Activated T-cell treated with anti-CD3 and anti-CD28 coated beads for 48 hours (primary cell): ENCODE data around the gene RAE1.

Experiments used
- DNase-seq: peaks from one replicate; pipeline ENCODE4 v3.0.0-alpha.2; 2020; ENCODE audit warnings: low read depth

RAE1 gene

DNA sequence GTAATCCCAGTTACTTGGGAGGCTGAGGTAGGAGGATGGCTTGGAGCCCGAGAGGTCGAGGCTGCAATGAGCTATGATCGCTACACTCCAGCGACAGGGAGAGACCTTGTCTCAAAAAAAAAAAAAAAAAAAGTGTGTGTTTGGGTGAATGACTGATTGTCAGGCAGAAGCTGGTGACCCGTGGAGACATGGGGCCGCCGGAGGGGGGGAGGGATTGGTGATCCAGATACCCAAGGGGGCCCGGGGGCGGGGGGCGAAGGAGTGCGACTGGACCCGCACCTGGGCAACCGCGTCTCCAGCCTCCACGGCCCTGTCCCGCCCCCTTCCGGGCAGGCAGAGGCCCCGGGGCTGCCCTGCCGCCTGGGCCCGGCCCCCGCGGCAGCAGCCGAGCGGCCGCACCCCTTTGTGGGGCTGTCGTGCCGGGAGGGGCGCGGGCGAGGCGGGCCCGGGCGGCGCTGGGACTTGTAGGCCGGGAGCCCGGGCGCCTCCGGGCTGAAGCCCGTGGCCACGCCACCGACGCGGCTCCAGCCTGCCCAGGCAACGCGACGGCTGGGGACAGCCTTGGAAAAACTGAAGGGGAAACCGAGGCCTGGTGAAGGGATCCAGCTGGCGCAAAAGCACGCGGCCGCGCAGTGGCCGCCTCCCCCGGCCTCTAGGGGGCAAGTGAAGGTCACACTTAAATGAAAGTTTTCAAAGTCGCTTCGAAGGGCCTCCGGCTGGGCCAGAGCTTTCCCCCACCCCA lies 38.1 kb downstream of the RAE1 start:
- DNase-seq: peak; percentile 66

DNA sequence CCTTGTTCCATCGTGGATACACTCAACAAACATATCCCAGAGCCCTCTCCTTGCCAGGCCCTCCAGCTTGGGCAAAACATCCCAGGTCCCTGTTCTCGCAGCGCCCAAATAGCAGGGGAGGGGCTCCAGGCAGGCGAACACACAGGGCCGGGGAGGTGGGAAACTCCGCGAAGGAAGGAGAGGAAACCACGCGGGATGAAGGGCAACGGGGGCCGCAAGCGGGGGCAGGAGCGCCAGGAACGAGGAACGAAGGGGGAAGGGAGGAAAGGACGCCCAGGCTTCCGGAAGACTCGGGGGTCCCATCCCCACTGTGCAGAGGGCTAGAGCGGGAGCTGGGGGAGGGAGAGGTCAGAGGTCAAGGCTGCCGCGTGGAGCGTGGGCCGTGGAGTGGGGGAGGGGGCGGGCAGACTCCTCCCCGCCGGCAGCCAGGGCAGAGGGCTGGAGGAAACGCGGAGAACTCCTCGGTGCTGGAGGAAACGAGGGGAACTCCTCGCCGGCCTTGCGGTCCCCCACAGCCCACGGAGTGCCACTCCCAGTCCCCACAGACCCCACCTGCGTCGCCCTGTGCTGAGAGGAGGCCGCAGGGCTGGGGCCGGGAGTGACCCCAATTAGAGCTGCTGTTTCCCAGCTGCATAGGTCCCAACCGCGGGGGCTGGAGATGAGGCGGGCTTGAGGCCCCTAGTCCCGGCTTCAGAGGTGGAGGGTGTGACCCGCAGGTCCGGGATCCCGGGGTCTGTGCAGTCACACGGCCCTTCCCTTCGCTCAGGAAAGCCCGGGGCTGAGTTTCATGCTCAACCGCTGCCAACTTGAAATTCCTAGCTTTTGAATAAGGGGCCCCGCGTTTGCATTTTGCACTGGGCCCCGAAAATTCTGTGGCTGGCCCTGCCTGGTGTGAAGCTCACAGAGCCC lies 38.9 kb downstream of the RAE1 start:
- DNase-seq: peak; percentile 66

DNA sequence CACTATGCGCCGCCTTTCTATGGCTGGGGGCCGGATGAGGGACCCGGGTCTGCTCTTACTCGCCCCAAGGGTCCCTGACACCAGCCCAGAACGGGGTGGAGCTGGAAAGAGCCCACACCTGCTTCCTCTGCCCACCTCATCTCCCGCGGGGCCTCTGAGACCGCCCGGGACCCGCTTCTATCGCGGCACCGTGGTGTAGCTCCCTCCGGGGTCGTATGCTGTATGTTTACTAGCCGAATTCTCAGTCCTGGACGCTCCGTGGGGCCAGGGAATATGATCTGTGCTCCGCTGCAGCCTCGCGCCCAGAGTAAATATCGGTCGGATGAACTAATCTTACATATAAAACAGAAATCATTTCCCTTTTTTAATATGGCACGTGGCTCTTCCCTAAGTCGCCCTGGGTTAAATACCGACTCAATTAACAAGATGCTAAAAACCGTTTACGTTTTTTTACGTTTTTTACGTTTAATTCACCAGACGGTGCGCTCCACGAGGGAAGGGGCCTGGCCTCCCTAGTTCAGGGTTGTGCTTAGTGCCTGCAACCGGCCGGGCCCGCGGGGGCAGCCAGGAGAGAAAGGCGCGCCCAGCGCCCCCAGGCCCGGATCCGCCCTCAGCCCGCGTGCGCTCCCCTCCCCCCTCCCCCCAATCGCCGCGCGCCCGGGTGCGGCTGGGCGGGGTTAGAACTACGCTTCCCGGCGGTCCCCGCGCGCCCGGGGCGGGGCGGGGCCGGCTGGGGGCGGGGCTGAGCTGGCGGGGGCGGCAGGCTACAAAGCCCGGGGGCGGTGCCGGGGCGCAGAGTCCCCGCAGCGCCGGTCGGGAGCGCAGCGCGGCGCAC lies 39.8 kb downstream of the RAE1 start, which contains the start of gene RBM38:
Gene RBM38, plus strand, starts transcription at position 793 of the 835 bp plus-strand sequence. CDS start 186 bp downstream, outside the sequence.
- peak; percentile 88 for DNase-seq

DNA sequence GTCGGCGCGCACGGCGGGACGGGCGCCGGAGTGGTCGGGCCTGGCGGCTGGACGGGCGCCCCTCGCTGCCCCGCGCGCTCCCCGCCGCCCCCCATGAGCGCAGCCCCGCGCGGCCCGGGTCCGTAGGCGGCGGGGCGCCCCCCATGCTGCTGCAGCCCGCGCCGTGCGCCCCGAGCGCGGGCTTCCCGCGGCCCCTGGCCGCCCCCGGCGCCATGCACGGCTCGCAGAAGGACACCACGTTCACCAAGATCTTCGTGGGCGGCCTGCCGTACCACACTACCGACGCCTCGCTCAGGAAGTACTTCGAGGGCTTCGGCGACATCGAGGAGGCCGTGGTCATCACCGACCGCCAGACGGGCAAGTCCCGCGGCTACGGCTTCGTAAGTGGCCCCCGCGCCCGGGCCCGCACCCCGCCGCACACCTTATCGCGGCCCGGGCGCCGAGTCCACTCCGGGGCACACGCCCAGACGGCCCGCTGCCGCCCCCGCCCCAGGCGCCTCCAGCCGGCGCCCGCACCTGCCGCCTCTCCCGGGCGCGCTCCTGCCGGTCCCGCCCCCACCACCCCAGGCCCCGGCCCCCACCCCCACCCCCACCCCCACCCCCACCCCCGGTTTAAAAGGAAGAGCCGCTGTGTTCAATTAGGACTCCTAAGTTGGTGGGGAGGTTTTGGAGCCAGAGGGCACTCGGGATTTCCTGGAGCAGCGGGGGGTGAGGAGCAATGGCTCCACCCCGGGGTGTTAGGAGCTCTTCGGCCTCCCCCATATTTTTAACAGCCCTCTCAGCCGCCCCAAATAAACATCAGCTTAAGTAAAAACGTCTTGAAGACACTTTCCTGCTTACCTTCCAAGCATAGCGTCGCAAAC lies 40.6 kb downstream of the RAE1 start:
- DNase-seq: no peak

DNA sequence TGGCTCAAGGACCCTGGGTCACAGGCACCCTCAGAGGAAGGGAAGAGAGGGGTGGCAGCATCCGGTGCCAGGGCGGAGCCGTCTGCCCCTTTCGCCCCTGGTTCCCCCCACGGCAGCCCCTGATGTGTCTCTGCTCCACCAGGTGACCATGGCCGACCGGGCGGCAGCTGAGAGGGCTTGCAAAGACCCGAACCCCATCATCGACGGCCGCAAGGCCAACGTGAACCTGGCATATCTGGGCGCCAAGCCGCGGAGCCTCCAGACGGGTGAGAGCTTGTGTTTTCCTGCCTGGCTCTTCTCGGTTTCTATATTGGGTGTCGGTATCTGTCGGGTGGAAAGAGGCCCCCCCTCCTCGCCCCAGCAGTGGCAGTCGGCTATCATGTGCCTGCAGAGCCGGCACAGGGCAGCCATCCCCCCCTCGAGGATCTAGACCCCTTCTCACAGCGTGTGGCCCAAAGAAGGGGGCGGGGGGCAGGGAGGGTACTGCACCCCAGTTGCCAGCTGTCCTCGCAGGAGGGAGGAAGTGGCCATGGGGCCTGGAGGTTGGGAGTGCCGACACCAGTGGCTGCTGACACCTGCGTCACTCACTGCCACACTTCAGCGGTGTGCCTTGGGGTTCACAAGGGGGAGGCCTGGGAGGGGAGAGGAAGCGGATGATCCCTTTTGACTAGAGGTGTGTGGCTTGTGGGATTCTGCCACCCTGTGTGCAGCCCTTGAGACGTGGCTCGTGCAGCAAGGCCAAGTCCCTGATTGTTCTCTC lies 41.6 kb downstream of the RAE1 start:
- peak; percentile 65 for DNase-seq

DNA sequence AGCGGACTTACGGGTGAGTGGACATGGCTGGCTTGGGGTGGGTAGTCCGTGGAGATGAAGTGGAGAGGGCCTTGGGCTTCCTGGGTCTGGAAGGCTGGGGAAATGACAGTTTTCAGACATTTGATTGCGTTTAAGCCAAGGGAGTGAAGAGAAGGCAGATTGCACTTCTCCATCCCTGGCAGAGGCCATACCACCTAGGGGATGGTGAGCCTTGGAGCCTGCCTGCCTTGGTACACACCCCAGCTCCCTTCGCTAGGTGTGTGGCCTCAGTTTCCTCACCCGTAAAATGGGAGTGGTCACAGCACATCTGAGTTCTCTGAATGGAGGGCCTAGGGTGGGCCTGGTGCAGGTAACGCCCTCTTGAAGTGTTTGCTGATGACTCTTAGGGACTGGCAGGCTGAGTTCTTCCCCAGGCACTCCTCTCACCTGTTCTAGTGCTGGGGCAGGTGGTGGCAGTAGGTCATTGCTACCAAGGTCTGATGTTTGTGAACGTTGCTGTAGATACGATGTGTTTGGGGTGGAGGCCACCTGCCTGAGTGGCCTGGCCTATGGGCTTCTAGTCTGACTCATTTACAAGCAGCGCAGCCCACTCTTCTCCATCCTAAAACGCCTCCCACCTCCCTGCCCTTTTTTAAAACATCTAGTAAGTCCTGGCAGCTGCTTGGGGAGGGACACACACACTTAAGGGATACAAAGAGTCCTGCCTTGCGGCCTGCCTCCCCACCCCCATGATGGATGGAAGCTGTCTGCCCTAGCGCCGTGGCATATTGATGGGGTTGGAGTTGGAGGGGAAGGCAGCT lies 42.5 kb downstream of the RAE1 start:
- DNase-seq: no peak

DNA sequence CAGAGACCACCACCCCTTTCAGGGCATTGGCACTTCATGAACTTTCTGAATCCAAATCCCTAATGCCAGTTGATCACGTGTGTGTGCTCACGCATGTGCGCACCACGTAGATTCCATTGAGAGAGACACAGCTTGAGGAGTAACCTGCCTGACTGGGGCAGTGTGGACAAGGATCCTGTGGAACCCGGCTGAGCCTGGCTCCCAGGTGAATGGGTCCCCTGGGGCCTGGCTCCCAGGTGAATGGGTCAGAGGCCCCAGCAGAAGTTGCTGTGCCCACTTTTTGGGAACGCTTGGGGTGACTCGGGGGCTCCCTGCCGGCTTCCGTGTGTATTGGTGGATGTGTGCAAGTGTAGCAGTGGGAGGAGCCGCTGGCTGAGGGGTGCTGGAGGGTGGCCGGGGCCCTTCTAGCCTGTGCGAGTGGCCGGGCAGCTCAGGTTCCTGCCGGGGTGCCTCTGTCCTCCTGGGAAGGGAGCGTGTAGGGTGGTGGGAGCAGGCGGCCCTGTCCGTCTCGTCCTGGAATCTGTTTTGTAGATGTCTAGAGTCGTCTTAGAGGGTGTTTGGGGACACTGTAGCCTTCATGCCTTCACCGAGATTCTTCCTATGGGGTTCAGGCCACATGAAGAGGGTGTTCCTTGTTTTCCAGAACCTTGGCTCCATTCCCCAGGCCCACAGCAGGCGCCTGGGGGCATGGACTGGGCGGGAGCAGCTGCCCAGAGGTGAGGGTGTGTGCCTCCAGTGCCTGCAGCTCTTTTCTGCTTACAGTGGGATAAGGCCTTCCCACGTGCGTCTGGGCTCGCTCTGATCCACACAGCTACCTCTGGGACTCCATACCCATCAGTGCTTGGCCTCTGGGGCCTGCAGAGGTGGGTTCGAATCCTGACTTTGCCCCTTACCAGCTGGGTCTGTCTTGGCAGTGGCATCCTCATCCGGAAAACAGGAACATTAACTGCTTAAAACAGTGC lies 43.3 kb downstream of the RAE1 start:
- no peak for DNase-seq

DNA sequence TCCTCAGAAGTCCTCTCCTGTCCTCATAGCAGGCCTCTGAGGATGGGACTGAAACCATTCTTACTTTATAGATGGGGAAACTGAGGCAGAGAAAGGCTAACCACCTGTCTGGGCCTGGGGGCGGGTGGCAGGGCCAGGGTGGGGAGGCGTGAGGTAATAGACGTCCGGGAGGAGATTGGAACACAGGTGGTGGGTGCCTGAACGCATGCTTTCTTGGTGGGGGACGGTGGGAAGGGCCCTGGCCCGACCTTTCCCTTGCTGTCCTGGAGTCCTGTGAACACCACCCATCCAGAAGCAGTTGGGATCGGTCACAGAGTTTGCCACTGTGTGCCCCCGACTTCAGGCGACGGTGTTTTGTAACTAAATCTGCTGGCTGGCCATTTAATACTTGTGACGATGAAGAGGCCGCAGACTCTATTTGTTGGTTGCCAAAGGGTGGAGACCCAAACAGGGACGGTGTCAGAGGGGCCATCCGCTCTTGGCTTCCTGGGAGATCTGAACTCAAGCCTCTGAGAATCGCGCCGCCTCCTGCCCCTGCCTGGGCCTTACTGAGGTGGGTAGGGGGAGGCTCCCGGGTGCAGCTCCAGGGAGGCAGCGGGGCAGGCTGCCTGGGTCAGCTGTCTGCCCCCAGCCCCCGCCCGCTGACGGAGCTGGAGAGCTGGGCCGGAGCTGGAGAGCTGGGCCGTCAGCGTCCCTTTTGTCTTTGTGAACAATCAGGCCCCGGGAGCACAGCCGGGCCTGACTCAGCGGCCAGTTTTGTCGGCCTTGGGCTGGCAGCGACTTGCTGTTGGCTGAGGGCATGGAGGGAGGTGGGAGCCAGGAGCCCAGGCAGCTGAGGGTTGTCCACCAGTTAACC lies 44.3 kb downstream of the RAE1 start:
- DNase-seq: no peak

DNA sequence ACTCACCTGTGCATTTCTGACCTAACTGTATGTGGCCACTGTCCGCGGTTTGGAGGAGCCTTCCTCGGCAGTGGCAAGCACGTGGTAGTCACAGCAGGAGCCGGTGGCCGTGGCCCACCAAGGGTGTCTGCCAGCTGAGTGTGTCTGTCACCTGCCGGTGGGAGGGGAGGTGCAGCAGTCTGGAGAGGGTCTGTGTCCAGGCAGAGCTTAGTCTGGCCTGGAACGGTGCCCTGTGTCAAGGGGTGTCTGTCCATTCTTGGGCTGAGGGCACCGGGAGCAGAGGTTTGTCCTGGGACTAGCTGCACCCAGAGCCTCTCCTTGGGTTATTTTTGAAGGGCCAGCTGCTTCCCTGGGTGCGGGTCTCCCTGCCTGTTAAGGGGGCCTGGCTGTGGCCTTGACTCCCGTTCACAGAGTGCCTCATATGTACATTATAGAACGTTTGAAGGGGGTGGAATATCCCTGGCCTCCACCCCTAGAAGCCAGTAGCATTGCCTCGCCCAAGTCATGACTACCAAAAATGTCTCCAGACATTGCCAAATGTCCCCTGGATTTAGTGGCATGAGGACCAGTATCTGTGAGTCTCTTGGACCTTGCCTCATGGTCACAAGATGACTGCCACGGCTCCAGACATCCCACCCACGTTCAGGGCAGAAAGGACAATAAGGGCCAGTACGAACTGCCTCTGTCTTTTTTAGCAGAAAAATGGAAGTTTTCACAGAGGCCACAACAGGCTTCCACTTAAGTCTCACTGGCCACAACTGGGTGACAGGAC lies 45.3 kb downstream of the RAE1 start:
- no peak for DNase-seq

DNA sequence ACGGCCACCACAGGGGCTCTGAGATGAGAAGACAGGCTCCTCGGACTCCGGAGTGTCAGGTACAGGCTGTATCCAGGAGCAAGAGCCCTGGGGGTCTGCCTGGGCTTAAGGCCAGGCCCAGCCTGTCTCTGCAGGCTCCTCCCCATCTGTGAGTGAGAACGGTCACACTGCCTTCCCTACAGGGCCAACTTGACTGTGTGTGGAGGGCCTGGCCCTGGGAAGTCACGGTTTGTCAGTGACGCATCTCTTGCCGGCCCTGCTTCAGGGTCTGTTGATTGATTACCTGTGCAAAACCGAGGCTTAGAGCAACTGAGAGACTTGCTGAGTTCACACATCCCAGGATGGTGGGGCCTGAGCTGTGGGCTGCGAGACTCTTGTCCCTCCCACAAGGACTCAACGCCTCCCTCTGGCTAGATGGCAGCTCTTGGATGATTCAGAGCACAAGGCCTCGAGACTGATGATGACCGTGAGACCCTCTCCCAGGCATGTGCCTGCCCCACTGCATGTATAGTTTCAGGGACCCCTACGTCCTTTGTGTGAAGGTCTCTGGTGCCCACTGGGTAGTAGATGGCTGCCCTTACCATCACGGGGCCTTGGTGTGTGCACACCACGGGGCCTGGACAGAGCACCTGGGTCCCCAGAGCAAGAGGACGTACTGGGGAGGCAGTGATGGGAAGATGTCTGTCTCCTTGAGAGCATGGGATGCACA lies 46.1 kb downstream of the RAE1 start:
- no peak for DNase-seq

DNA sequence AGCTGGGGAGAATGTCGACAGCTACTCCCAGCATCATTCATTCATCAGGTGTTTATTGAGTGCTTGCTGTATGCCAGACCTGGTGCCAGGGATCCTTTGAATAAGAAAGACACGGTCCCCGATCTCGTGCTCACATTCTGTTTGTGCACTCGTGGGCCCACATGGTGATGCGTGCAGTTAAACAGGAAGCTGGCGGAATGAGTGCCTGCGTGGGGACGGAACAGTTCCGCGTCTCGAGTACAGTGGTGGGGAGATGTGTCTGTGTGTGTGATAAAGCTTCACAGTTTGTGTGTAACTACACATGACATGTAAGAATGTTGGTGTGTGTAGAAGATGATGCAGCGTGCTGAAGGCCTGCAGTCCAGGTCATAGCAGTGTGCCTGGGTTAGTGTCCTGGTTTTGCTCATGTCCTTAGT lies 46.6 kb downstream of the RAE1 start:
- no peak for DNase-seq

DNA sequence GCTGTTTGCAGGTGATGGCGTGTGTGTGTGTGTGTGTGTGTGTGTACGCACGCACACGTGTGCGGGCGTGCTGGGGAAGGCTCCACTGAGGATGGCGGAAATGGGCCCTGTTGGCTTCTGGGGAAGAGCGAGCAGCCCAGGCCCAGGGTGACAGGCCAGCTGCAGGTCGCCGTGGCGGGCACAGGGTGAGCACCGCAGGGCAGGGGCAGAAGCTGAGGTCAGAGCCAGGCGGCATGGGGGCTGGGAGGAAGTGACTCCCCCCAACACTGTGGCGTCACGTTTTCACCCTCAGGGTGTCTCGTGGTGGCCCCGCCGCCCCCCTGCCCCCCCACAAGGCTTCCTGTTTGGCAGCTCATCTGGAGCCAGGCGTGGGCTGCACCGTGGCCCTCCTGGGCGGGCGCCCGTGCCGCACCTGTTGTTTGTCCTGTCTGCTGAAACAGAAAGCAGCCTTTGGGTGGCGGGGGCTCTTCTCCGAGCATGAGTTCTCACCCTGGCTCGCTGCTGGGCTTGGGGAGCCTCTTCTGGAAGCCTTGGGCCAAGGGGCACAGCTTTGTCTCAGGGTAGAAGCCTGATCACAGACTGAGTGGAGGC lies 47.3 kb downstream of the RAE1 start:
- peak; percentile 79 for DNase-seq

DNA sequence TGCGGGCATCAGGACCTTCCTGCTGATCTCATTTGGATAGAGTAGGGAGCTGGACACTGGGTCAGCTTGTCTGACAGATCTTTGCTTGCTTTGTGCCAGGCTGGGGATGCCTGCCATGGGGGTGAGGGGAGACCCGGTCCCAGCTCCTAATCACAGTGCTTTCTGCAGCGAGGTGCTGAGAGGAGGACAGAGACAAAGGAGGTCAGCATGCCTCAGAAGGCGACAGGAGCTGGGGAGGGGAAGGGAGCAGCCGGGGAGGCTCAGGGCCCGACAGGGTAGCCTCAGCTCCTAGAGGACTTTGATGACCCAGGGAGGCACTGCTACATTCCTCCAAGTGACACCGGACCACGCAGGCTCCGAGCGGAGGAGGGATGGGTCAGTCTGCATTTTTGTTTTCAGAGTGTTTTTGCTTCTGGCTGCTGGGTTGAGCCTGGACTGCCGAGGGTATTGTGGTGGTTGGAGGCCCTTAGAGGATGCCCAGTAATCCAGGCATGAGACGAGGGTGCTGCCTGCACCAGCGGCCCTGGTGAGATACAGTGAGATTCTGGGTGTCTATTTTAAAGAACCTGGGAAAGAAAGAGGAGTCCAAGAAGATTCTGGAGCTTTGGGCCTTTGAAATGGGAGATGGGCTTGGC lies 48.0 kb downstream of the RAE1 start:
- DNase-seq: no peak

DNA sequence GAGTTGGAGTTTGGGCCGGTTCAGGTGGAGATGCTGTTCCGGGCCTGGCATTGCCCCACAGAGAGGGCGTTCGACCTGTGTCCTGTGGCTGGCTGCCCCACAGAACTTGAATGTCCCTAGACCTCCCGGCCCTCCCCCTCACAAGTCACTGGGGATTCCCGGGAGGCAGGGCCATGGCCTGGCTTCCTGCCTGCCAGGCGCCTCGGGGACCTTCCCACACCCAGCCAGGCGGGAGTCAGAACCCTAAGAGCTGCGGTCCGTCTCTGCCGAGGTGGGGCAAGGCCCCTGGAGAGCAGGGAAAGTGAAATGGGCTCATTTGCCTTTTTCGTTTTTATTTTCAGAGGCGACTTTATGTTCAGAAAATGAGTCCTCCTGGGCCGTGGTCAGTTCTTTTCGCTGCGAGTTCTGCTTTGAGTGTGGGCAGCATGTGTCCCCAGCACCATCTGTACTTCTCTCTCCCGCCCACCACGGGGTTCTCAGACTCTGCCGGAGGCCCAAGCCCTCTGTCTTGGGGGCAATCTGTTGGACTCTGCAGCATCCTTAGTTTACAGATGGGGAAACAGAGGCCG lies 48.6 kb downstream of the RAE1 start:
- peak; percentile 60 for DNase-seq

DNA sequence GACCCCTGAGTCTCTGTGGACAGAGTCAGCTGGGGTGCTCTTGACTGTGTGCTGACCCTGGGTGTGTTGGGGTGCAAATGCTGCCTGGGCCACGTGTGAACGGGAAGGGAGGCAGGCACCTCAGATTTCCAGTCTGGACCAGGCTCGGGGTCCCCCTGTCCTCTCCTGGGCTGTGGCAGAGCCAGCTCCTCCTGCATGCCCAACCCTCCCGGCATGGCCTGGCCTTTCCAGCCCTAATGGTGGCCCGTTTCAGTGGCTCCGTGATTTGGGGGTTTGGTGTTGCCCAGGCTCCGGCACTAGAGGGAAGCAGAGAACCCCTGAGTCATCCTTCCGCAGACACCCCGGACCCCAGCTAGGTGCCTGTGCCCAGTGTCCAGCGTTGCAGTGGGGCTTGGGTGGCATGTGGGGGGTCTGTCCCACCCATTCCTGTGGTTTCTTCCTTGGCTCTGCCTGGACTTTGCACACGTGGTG lies 49.2 kb downstream of the RAE1 start:
- DNase-seq: no peak
